Neural progenitor cell (in vitro differentiated cells): ENCODE data around the gene ARHGEF9.

Experiments
- EZH2 ChIP-seq: fragments of 200-600 bp; sonication (generic); IDR thresholded peaks from 2 replicates; pipeline ENCODE4 v1.6.1; 2017; ENCODE audit warnings: antibody characterized with exemption, mild to moderate bottlenecking, moderate library complexity
- TF ChIP-seq, protein P1 (sequence below): fragments of 200-600 bp; sonication (generic); IDR thresholded peaks from 2 replicates; pipeline ENCODE4 v1.5.1; 2017; ENCODE audit warnings: antibody characterized with exemption, mild to moderate bottlenecking

- TF ChIP-seq, protein P1, sequence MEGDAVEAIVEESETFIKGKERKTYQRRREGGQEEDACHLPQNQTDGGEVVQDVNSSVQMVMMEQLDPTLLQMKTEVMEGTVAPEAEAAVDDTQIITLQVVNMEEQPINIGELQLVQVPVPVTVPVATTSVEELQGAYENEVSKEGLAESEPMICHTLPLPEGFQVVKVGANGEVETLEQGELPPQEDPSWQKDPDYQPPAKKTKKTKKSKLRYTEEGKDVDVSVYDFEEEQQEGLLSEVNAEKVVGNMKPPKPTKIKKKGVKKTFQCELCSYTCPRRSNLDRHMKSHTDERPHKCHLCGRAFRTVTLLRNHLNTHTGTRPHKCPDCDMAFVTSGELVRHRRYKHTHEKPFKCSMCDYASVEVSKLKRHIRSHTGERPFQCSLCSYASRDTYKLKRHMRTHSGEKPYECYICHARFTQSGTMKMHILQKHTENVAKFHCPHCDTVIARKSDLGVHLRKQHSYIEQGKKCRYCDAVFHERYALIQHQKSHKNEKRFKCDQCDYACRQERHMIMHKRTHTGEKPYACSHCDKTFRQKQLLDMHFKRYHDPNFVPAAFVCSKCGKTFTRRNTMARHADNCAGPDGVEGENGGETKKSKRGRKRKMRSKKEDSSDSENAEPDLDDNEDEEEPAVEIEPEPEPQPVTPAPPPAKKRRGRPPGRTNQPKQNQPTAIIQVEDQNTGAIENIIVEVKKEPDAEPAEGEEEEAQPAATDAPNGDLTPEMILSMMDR: no peak
- TF ChIP-seq EZH2: no peak
Observed at GRCh38 chrX:63664083-63664482, 120.9 kb downstream of the ARHGEF9 start.
